NCI-H1092 (cell line): ENCODE results near the gene SPRYD4.

Experiments
- DNase-seq: peaks from one replicate; lab custom pipeline; 2025; lab: John Stamatoyannopoulos, UW

The SPRYD4 gene

DNA sequence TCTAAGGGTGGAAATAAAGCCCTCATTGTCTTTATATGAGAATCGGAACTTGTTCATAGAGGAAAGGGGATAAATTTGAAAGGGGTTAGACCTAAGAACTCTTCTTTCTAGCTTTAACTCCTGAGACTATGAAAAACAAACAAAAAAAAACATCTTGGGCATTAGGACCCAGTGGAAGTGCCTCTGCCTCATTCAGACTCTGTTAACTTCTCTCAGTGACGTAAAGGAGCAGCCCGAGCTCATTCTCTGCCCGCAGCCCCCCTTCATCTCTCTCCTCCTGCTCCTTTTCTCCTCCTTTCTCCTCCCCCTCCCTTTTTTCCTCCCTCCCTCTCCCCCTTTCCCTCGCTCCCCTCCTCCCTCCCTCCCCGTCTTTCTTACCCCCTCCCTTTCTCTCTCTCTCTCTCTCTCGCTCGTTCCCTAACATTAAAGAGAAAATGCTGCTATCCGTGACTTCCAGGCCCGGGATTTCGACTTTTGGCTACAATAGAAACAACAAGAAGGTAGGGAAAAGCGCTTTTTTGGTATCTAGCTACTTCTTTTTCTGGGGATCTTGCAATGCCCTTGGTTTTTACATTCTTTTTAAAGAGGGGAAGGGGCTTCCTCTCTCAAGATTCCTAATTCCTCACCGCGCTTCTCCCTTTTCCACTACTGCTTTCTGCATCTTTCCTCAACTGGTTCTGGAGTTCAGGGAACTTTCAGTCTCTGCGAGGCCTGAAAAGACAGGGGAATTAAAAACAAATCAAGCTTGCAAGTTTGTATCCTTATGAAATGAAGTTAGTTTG is 53.4 kb downstream of the SPRYD4 start, which contains the start of gene RBMS2:
Gene RBMS2, plus strand, starts transcription at position 231 of the 782 bp plus-strand sequence. Its CDS starts 204 bp downstream, at position 435.
- DNase-seq = no peak

DNA sequence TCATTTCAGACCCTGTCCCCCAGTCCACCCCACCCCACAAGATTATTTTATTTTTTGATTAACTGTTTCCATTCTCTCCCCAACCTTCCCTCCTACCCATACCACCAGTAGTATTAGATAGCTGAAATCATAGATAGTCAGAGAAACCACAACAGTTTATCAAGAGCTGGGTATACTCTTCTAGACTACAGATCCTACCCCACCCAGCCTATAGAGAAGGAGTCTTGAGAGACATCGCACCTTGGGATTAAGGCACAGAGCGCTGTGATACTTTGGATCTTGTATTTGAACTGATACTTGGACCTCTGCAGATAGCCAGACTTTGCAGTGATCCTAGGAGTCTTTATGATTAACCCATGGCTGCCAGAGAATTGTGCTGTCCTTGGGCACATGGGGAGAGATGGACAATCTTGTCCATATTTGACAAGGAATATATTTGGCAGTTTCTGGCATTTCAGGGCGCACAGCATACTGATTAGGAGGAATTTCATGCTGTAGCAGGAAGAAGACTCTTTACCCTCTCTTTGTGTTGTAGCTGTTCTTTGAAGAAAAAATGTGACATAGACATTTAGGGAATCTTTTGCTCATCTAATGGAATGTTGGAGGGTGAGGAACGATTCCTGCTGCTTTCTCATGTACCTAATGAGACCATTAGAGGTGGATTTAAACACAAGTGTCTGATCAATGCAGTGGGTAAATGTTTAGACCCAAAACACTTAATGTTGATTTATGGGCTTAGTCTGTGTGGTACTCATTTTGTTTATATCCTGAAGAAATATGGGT is 54.2 kb downstream of the SPRYD4 start:
- no peak for DNase-seq

DNA sequence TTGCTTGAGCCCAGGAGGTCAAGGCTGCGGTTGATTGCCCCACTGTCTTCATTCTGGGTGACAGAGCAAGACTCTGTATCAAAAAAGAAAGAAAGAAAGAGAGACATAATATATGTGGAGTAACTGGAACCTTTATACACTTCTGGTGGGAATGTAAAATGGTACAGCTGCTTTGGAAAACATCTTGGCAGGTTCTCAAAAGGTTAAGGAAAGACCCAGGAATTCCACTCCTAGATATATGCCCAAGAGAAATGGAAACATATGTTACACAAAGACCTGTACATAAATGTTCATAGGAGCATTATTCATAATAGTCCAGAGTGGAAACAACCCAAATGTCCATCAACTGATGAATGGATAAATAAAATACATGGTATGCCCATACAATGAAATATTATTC is 60.5 kb downstream of the SPRYD4 start:
- DNase-seq = no peak
